Spleen (tissue), 11 donors: ENCODE data around the gene TJP1. TPM values are rescaled to one million over a fixed set of nuclear protein-coding genes. Genes with fewer than 3 reads are reported as not detected.

Source experiments
- DNase-seq: peaks from one replicate; pipeline ENCODE4 v3.0.0-alpha.2; 2020
- H3K27ac ChIP-seq, 8 donors: fragments of 200-600 bp; sonication (generic) in 7 of 8; 1 replicate in 4 of 8; 2 replicates in 4 of 8; pipeline versions ENCODE4 v1.5.0 to v1.8.0; 2016 to 2021; ENCODE audit warnings: inconsistent platforms in 4 of 8, mild to moderate bottlenecking in 4 of 8, moderate library complexity in 1 of 8
- H3K27me3 ChIP-seq, 7 donors: fragments of 200-600 bp; sonication (generic) in 6 of 7; replicated peaks in 1 of 7; 1 replicate in 4 of 7; 2 replicates in 3 of 7; pipeline versions ENCODE4 v1.5.0 to v1.8.0; 2016 to 2021; ENCODE audit warnings: inconsistent platforms in 3 of 7, mild to moderate bottlenecking in 1 of 7
- H3K36me3 ChIP-seq, 6 donors: fragments of 200-600 bp; sonication (generic) in 5 of 6; 1 replicate in 4 of 6; 2 replicates in 2 of 6; pipeline versions ENCODE4 v1.5.0 to v1.8.0; 2016 to 2021; ENCODE audit warnings: inconsistent platforms in 2 of 6
- H3K4me1 ChIP-seq, 6 donors: fragments of 200-600 bp; sonication (generic) in 5 of 6; 1 replicate in 3 of 6; 2 replicates in 3 of 6; pipeline versions ENCODE4 v1.5.0 to v1.8.0; 2016 to 2021; ENCODE audit warnings: inconsistent platforms in 3 of 6
- H3K4me3 ChIP-seq, 8 donors: fragments of 200-600 bp; sonication (generic) in 7 of 8; 1 replicate in 4 of 8; 2 replicates in 4 of 8; pipeline versions ENCODE4 v1.5.0 to v1.8.0; 2016 to 2021; ENCODE audit warnings: inconsistent platforms in 4 of 8, mild to moderate bottlenecking in 4 of 8, moderate library complexity in 2 of 8
- H3K9me3 ChIP-seq, 8 donors: fragments of 200-600 bp; sonication (generic) in 7 of 8; 1 replicate in 4 of 8; 2 replicates in 4 of 8; pipeline versions ENCODE4 v1.5.0 to v1.8.0; 2016 to 2021; ENCODE audit warnings: inconsistent platforms in 4 of 8
- CTCF ChIP-seq, 11 experiments: fragments of 200-600 bp in 7 of 11; fragments of 450-650 bp in 4 of 11; sonication (generic) in 4 of 11; IDR thresholded peaks in 8 of 11; conservative IDR thresholded peaks in 3 of 11; 1 replicate in 7 of 11; 2 replicates in 4 of 11; pipeline versions ENCODE4 v1.4.0 to v1.8.0; 2016 to 2021; ENCODE audit warnings: antibody characterized with exemption in 11 of 11, inconsistent platforms in 4 of 11, mild to moderate bottlenecking in 1 of 11
- POLR2A ChIP-seq, 3 donors: fragments of 450-650 bp; IDR thresholded peaks; one replicate each; pipeline ENCODE4 v1.5.1; 2017; ENCODE audit warnings: antibody characterized with exemption in 3 of 3, mild to moderate bottlenecking in 1 of 3
- POLR2AphosphoS5 ChIP-seq, 3 donors: sonication (generic); formaldehyde crosslinking; IDR thresholded peaks; one replicate each; pipeline ENCODE4 v1.5.1; 2017; ENCODE audit warnings: antibody characterized with exemption in 3 of 3
- WGBS, 5 donors: extraction: QIAGEN DNeasy Blood & Tissue Kit in 3 of 5; methylation state at CpG; one replicate each; pipeline versions ENCODE4 v1.1.5 to v1.1.7; 2013 to 2018; 5-methylcytosine and 5-hydroxymethylcytosine counted together
- intact Hi-C: fragments of 100-400 bp; cut with DNase I; formaldehyde crosslinking; loops from one replicate; pipeline ENCODE4 v1.15.0; 2023; ENCODE audit warnings: low total_unique reads
- polyA plus RNA-seq, 3 donors: library from polyadenylated mRNA; stranded (reverse); fragments of 200-250 nt; gene quantifications; one replicate each; pipeline ENCODE4 v1.2.1, GENCODE V29; 2013
- total RNA-seq, 7 donors: library from RNA; depleted of rRNA in 3 of 7; stranded (reverse); fragments of >200 nt in 3 of 7; fragmentation: NEBNext Ultra II Directional in 4 of 7; extraction: Animal tissue kit (Norgen Biotek cat#: 25700) in 4 of 7; gene quantifications; one replicate each; pipeline versions ENCODE4 v1.1.0 to v1.2.1, GENCODE V29; 2016 to 2021
- donor health status: healthy with polysubstance abuse.
- donor health status: DM: no; HTN: no; CAD: no; lungs with moderate emphysema.
- donor health status: DM: no; HTN: no; CAD: no.
- donor health status: Bipolar disorder and iron deficiency.
- donor health status: healthy.
- donor health status: DM: no; HTN: no; CAD: no.
- donor health status: DM: yes; HTN: yes; CAD: no.

Gene TJP1
- total and polyA plus RNA-seq, 10 donors: 2.9 to 71.8 (median 49.7) TPM

- TF ChIP-seq CTCF (IDR thresholded peaks at IDR 0.05 in 8 of 11, conservative IDR thresholded peaks at IDR 0.05 in 3 of 11) (no peak), POLR2AphosphoS5 (IDR thresholded peaks at IDR 0.05) (no peak), POLR2A (IDR thresholded peaks at IDR 0.05) (no peak)
- Histone ChIP-seq H3K4me3 (no peak overlapping the region), H3K4me1 (no peaks in the 10 kb centered on the region), H3K36me3 (no peaks in the 10 kb centered on the region), H3K9me3 (peaks cover 0 to 3% (median 0%) of the 10 kb centered on the region in 8 donors), H3K27ac (no peak overlapping the region), H3K27me3 (peaks cover 0 to 8% (median 0%) of the 10 kb centered on the region in 7 donors)
- 81 to 87% (median 85%) methylated on average over 20 to 26 of the region's 26 CpGs for WGBS, 5 donors
- peak; percentile 67 for DNase-seq
- intact Hi-C loops: no loop called here
Observed at GRCh38 chr15:29688506-29689286, 133.6 kb downstream of the TJP1 start.

GRCh38 chr15:29687939-29688505 is 134.2 kb downstream of the TJP1 start:
- DNase-seq: peak; percentile 52
- intact Hi-C loops: no loop called here
- TF ChIP-seq POLR2AphosphoS5 (IDR thresholded peaks at IDR 0.05) (no peak), CTCF (IDR thresholded peaks at IDR 0.05 in 8 of 11, conservative IDR thresholded peaks at IDR 0.05 in 3 of 11) (no peak), POLR2A (IDR thresholded peaks at IDR 0.05) (no peak)
- Histone ChIP-seq H3K4me1 (no peaks in the 10 kb centered on the region), H3K27ac (no peak overlapping the region), H3K4me3 (no peak overlapping the region), H3K36me3 (no peaks in the 10 kb centered on the region), H3K27me3 (peaks cover 0 to 8% (median 0%) of the 10 kb centered on the region in 7 donors), H3K9me3 (no peaks in the 10 kb centered on the region)
- whole genome bisulfite sequencing, 5 donors: 79 to 85% (median 83%) methylated on average over 19 to 24 of the region's 24 CpGs

- TF ChIP-seq CTCF (IDR thresholded peaks at IDR 0.05 in 8 of 11, conservative IDR thresholded peaks at IDR 0.05 in 3 of 11) (no peak), POLR2AphosphoS5 (IDR thresholded peaks at IDR 0.05) (no peak), POLR2A (IDR thresholded peaks at IDR 0.05) (no peak)
- no peak overlapping the region for H3K27ac ChIP-seq
- 83 to 87% (median 86%) methylated on average over 10 to 15 of the region's 15 CpGs for WGBS, 5 donors
- peak; percentile 62 for DNase-seq
- H3K9me3 ChIP-seq: no peaks in the 10 kb centered on the region
- no peak overlapping the region for H3K4me3 ChIP-seq
- intact Hi-C loops: no loop called here
- H3K4me1 ChIP-seq: no peaks in the 10 kb centered on the region
- H3K27me3 ChIP-seq: peaks cover 0 to 8% (median 0%) of the 10 kb centered on the region in 7 donors
- no peaks in the 10 kb centered on the region for H3K36me3 ChIP-seq
Observed at GRCh38 chr15:29687204-29687815, 135.0 kb downstream of the TJP1 start.
